Measurements from ENCODE around the gene KLRF1.

Gene KLRF1

GRCh38 chr12:9809866-9810265 lies 17.4 kb upstream of the KLRF1 start:
- DNase-seq = no peak

- peak in 1 of 2 experiments; percentile 15 for DNase-seq
Observed at GRCh38 chr12:9810671-9811070, 16.6 kb upstream of the KLRF1 start.

DNA sequence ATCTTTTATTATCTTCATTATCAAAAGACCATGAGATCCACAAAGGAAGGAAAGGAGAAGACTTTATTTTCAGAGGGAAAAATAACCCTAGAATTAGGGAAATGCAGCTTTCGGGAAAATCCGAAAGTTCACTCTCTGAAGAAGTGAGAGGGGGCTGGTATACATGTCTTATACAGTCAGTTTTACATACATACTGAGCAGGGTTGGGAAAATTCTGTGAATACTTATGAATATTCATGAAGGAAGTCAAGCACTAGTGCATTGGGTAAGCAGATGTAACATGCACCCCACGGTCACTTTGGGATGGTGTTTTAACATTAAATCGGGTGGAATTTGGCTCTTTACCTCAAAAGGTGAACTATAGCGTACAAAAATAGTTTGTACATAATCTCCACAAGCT lies 15.7 kb upstream of the KLRF1 start:
- DNase-seq = no peak

DNA sequence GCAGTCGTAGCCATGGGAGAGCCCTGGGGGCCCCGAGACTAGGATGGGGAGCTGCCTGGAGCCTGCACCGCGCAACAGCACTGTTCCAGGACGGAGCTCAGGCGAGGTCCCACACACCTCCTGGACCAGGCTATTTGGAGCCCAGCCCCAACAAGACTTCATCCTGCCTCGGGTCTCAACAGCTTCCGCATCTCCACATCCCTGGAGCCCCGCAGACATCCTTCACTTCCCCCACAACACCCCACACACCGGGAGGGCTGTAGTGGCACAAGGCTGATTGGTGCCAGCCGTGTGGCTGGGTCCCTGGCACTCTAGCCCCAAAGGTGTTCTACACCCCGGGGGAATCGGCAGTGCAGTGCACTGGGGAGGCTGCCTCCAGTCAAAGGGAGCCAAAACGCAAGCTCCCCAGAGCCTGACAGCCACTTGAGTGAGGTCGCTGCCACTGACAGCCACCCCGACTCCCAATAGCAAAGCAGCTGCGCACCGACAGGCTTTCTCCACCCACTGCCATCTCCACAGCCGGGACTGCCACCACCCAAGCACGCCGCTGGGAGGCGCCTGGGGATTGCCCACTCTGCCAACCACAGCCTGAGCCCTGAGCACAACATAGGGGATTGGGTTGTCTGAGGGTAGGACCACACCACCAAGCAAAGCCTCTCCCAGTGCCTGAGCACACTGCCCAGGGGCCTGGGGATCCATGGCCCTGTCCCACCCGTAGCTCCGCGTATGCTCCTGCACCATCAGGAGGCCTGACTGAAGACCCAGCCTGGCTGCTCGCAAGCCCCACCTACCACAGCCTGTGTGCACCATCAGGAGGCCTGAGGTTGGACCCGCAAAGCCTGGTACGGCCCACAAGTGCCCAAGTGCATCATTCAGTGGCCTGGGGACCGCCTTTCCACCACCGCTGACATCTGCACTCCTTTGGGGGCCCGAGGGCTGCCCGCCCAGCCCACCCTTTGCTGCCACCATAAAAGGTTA lies 13.2 kb upstream of the KLRF1 start:
- peak; percentile 74 to 77 for DNase-seq

- no peak for DNase-seq
Observed at GRCh38 chr12:9820281-9820930, 6.9 kb upstream of the KLRF1 start.

DNA sequence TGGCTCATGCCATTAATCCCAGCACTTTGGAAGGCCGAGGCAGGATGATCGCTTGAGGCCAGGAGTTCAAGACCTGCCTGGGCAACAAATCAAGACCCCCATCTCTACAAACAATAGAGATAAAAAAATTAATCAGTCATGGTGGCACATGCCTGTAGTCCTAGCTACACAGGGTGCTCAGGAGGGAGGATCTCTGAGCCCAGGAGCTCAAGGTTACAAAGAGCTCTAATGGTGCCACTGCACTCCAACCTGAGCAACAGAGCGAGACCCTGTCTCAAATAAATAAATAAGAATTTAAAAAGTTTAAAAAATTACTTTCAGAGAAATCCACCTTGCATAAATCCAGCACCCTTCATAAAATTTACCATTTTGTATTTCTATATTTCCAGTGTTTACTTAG lies 2.2 kb downstream of the KLRF1 start:
- DNase-seq = no peak

- no peak for DNase-seq
Observed at GRCh38 chr12:9829982-9830381, 2.7 kb downstream of the KLRF1 start.

GRCh38 chr12:9831720-9832119 lies 4.4 kb downstream of the KLRF1 start:
- DNase-seq = no peak

DNA sequence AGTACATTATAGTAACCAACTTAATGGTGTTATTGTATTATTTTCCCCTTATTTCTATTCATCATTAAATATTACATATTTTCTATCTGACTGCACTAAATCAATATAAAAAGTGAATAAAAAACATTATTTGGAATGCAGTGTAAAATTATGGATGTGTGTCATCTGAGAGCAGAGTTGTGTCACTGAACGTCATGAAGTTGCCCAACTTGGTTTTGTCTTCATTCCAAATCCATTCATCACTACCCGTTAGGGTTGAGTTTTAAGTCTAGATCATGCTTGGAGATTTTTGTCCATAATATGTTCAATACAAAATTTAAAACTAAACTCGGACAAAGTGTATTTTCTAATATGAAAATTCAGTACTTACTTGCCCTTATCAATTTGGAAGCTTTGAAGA lies 16.1 kb downstream of the KLRF1 start:
- DNase-seq = no peak

- DNase-seq = no peak
Observed at GRCh38 chr12:9848899-9849298, 21.6 kb downstream of the KLRF1 start.

DNA sequence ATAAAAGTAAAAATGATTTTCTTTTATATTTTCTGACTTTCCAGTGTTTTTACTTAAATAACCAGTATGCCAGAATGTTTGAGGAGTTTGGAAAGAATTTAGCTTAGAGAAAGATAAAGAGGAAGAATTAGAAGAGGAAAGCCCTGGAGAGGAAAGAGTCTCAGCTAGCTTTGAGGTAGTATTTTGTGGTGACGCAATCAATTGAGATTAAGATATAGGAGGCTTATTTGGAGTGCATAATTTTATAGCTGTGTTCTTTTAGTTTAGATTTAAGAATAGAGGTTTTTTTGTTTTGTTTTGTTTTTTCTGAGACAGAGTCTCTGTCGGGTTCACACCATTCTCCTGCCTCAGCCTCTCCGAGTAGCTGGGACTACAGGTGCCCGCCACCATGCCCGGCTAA lies 23.8 kb downstream of the KLRF1 start:
- no peak for DNase-seq

DNA sequence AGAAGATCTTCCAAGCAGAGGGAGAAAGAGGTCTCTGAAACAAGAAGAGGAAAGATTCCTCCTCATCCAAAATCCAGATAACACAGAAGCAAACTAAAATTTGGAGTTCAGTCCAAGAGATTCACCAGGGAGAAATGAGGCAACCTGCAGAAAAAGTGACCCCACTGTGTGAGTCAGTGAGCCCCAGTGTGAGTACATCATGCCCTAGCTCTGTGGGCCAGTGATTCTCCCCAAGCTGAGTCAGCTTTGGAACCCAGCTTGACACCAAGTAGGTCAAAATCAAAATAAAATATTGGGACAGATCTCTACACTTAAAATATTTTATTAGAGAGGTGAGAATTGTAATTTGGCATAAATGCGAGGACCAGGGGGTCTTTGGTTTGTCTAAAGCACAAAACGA lies 24.6 kb downstream of the KLRF1 start:
- no peak for DNase-seq

- no peak for DNase-seq
Observed at GRCh38 chr12:9856151-9856550, 28.9 kb downstream of the KLRF1 start.

- DNase-seq = no peak
Observed at GRCh38 chr12:9856894-9857293, 29.6 kb downstream of the KLRF1 start.

GRCh38 chr12:9858135-9858534 lies 30.9 kb downstream of the KLRF1 start:
- DNase-seq = no peak

- DNase-seq = no peak
Observed at GRCh38 chr12:9864913-9865675, 37.8 kb downstream of the KLRF1 start.

GRCh38 chr12:9866860-9867269 lies 39.6 kb downstream of the KLRF1 start:
- no peak for DNase-seq

- peak in 1 of 2 experiments; percentile 17 for DNase-seq
Observed at GRCh38 chr12:9867531-9867930, 40.2 kb downstream of the KLRF1 start.

DNA sequence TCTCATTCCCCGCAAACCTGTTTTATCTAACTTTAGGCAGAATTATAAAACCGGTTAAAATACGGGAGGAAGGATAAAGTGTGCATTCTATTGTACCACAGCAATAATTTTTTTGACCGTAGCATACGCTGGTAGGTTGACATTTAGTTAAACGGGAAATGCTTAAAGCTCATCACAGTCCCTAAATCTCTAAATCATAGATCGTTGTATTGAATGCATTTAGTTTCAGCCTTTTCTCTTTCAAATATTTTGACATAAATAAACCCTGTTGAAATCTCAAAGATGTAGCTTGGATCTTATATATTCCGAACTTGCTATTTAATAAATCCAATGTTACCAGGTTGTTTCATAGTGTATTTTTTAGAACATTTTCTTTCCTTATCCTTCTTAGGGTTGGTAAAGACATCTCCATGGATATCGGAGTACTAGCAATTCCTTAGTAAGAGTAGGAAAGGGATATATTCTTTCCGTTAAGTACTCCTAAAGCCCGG lies 41.1 kb downstream of the KLRF1 start:
- peak in 1 of 2 experiments; percentile 33 for DNase-seq

DNA sequence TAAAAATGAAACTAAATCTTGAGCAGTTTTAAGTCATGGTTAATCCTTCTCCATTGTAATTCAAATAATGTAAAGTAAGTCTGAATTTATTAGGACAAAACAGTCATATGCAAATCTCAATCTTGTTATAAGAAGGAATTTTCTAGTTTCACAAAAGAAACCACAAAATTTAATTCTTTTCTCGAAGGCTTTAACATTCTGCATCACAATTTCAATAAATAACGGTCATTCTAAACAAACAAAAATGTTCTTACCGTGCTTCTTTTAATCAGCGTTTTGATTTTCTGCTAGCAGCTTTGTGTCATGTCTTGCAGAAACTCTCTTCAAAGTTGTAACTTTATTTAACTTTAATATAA lies 41.6 kb downstream of the KLRF1 start:
- DNase-seq = no peak

DNA sequence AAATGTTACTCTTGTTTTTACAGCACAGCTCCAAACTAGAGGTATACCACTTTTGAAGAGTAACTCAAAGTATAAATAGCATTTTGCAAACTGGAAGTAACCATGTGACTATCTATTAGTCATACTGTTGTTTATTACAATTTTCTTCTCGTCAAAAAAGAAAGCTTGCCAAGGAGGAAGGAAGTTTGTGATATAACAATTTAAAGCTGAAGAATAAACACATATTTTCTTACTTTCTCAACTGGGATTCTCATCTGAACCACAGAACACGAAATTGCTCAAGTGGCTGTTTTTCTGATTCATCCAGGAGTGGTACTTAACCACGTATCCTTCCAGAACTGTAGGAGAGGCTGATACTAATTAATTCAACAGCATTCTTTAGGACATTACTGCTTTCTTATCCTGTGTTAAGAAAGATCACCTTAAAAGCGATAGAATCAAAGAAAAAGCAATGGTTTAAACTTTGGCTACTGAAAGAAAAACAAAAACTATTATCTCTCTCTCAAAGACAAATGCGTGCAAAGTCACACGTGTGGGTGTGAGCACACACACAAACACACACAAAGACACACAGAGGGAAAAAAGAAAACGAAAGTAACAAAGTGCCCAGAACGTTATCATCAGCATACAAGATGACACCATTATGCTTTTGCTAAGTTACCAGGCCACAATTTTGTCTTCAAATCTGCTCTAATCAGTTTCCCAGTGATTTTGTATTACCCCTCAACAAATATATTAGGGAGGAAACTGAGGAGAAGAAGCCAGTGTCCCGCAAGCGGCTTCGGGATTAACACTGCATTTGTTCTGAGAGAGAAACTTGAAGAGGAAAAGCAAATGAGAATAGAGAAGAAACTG lies 42.3 kb downstream of the KLRF1 start, which contains the start of gene CLEC2B:
Gene CLEC2B (minus strand): TSS at position 48 of the 855 bp plus-strand sequence.
- peak; percentile 44 to 51 for DNase-seq

DNA sequence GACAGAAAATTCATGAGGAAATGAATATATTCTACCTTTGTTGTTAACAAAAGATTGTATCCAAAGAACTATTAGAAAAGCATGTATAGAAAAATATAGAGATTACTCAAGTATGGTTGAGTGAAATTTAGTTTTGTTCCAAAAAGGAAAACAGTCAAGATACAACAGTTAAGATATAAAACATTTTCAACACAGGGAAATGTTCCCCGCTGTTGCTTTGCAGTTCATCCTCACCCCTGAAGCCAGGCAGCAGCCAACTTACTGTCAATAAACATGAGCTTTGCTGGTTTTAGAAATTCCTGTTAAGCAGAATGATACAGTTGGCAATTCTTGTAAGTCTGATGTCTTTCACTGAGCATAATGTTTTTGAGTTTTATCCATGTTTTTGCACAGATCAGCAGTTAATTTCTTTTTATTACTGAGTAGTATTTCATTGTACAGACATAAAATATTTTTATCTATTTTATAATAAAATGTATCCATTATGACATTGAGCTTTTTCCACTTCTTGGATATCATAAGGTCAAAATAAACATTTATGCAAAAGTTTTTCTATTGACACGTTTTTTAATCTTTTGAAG lies 43.1 kb downstream of the KLRF1 start:
- DNase-seq = peak; percentile 22 to 35

Measured in Kasumi-1 (cell line).